T1000 (cell line): ENCODE results near the gene XCR1.
"Not testable (repeated sequence)": the region's sequence is repeated elsewhere in the genome, so short reads cannot be mapped to it uniquely, and the experiment has no call there.

Experiments
- DNase-seq: peaks from one replicate; lab custom pipeline; 2025; ENCODE audit warnings: mixed read lengths; lab: John Stamatoyannopoulos, UW

Gene XCR1

DNA sequence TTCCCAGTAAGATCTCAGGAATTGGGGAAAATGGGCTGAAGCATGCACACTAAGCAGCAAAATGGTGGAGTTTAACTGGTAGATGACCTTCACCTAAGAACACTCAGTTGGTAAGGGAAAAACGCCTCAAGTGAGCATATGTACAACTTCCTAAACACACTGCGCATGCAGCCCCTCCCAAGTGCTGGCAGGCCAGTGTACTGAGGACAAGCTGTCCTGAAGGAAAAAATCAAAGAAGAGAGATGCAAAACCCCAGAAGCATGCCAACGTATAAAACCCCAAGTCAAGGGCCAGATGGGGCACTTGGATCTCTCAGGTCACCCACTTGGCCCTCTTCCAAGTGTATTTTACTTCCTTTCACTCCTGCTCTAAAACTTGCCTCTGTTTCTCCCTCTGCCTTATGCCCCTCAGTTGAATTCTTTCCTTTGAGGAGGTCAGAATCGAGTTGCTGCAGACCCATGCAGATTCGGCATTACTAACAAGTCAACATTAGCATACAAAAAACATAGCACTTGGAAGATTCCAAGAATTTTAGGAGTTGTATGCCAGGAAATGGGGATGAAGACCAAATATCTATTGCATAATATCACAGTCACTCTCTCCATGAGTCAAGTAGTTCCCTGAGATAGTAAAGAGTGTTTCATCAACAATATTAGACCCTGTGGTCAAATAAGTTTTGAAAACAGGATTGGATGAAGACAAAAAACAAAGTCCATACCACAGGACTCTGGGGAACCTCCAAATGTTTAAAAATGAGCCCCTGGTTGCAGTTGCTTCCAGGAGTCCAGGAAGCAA is 20.8 kb downstream of the XCR1 start:
- DNase-seq: peak; percentile 20

DNA sequence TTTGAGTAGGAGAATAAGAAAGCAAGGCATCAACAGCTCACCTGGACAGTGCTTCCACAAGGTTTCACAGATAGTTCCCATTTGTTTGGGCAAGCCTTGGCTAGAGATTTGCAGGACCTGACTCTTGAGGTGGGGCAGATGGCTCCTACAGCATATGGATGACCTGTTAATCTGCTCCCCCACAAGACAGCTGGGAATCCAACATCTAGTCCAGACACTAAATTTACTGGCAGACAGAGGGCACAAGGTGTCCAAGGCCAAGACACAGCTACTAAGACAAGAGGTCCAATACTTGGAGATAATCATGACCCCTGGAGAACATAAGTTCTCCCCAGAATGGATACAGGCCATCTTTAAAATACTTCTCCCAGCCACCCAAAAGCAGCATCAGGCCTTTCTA is 23.6 kb downstream of the XCR1 start:
- DNase-seq: not testable (repeated sequence)

DNA sequence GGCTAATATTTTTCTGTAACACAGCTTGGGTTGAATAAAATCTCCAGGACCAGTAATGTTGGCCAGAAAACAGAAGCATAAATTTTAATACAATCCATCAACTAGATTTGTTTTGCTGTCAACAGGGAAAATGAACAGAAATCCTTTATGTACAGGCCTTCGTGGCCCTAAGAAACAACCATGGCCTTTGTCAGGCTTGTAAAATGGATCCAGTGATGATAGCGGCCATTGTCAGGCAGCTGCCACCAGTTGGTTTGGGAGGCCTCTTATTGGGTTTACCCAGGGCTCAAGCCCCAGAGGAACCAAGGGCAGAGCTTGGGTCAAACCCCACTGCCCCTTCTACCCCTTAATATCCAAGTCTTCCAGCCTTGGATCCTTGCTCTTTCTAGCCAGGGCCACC is 26.1 kb downstream of the XCR1 start:
- DNase-seq: no peak

DNA sequence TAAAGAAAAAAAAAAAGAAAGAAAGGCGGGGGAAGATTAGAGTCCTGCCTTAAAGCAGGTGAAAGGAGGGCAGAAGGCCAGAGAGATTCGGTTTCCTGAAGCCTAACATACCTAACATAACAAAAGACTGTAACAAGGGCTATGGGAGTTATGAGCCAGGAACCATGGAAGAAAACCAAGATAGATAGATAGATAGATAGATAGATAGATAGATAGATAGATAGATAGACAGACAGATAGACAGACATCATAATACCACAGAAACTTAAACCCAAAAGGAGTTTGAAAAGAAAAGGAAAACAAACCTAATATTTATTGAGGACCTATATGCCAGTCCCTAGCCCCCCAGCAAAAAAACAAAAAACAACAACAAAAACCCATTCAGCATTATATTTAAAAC is 29.3 kb downstream of the XCR1 start:
- DNase-seq: no peak

DNA sequence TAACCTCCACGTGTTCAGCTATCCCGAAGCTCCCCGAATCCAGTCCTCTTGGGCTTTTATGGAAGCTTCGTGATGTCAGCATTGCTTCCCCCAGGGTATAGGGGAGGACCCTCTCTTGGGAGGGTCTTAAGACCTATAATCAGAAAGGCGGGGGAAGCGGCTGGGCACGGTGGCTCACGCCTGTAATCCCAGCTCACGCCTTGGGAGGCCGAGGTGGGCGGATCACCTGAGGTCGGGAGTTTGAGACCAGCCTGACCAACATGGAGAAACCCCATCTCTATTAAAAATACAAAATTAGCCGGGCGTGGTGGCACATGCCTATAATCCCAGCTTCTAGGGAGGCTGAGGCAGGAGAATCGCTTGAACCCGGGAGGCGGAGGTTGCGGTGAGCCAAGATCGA is 29.8 kb downstream of the XCR1 start:
- not testable (repeated sequence) for DNase-seq

DNA sequence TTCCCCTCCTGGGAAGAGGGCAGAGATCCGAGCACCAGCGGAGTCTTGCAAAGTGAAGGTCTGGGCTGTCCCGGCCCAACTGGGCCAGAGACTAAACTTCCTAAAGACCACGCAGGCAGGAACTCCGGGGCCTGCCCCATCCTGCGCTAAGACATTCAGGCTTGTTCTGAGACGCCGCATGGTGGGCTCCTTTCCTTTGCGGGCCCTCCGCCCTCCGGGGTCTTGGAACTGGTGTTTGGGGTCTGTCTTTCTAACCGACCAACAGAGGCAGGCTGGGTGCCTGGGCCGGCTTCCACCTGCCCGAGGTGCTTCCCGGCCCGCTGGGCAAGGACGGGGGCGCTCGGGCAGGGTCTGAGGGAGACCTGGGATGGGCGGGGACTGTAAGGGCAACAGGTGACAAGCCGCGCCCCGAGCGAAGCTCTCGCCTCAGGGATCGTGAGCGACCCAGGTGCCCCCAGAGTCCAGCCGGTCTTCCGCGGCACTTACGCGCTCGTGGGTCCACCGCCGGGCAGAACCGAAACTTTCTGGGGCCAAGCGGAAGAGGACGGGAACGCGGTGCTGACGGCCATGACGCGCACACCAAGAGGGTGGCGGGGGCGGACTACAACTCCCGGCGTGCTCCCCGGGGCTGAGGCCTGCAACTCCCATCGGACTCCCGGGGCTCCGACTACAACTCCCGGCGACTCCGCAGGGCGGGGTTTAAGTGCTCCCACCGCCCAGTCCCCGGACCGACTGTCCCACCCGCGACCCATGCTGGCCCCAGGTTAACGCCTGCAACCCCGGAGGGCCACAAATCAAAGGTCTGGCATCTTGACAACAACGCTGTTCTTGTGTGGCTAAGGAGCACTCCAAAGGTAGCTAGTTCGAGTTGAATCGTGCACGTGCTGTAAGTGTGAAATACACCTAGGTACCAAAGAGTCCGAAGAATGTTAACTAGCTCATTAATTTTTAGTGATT is 31.8 kb downstream of the XCR1 start, which contains the start of gene FYCO1:
FYCO1 (minus strand) TSS at position 589 of the 957 bp plus-strand sequence. CDS start 10,914 bp downstream, outside the sequence.
- DNase-seq: peak; percentile 80

DNA sequence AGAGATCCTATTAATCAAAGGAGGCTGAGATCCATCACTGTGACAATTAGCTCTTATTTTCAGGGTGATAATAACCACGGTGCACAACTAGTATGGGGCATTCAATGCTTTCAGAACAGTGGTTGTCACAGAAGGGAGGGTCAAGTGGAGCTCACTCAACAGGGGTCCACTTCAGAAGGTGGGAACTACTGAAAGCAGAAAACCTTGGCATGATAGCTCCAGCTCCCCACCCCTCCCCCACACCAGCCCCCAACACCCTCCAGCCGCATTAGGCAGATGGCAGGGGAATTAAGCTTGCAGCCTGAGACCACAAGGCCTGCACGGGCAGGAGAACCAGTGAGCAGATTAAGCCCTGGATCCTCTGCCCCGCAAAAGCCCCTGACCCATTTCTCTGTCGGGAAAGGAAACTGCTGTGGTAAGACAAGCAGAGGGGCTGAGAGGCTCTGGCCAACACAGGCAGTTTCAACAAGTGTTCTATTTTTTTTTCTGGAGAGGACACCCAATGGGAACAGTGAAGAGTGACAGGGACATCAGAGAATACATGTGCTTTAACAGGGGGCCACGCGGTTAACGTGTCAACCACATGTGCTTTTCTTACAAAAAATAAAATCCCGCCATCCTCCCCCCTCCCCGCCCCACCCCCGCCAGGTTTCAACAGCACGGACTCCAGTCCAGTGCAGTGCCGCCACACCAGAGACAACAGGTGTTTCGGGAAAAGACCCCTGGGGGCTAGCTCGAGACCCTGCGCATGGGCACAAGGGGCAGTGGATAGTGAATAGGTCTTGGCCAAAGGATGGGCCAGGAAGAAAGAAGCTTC is 32.7 kb downstream of the XCR1 start:
- no peak for DNase-seq

DNA sequence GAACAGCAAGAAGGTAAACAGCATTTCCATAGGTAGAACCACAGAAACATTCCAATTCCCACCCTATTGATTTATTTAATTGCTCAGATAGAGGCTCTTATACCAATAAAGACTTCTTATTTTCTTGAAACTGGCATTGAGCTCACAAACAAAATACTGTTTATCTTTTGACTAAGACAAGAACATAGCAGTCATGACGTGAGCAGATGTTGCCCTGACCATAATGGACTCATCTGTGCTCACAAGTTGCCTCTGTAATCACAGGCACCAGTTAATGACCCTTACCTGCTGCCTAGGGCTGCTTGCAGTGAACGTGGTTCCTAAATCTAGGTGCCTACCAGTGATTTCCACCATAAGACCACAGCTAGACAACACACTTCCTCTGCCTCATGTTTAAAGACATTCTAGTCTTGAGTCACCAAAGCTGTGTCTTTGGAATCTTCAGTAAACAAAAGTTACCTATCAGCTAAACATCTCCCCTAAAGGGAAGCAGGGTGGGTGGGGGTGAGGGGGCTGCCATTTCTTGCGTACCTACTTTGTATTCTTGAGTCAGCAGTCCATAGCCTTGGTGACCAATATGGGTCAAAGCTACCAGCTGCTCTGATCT is 33.8 kb downstream of the XCR1 start:
- DNase-seq: no peak

DNA sequence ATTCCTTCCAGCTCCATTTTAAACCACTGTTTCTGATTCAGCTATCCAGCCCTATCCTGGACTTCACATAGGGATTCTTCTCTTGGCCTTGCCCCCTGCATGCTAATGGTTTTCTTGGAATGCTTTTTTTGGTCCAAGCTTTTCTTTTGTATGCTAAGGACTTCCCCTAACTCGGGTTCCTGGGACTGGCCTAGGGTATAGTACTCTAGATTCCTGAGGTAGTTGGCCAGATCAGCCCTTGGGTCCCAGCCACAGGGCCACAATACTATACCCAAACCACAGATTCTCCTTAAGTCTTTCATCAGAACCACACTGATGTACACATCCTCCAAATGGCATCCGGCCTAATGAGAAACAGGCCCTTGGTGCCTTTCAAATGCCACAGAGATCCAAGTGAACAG is 34.5 kb downstream of the XCR1 start:
- DNase-seq: no peak

DNA sequence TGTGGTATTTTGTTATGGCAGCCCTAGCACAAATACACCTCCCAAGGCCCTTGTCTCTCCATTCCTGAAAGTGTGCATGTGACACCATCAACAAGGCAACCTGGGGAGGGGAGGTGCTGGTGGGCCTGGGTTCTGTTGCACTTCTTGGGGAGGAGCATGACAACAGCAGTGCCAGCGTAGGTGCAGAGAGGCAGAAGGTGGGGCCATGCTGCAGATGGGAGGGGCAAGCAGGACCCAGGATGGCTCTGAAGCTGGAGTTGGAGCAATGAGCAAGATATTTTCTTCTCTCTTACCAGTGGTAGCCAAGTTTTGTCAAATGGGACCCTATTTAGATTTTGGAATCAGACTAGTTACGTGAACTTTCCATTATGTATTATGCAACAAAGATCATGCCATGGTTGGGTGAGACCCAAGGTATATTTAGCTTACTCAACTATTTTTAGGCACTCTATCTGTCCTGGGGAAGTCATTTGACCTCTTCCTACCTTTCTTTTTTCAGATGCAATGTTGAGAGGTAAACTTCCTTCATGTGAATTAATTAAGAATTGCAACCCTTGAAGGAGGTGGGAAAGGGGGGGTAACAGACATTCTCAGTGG is 35.1 kb downstream of the XCR1 start:
- no peak for DNase-seq

DNA sequence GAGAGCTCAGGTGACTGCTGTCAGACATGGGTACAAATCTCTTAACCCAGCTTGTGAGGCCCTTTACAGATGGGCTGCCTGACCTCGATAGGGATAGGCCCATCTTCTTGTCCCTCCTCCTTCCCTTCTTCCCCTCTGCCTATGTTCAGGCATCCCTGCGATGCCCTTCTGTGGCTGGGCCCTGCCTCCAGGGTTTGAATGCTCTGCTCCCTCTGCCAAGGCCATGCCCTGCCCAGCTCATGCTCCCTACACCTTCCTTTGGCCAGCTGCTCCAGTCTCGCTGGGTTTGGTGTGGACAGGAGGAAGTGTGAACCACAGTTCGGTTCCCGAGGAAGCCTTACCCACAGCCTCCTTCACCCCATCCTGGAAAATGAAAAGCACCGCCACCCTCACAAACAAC is 35.9 kb downstream of the XCR1 start:
- DNase-seq: no peak

DNA sequence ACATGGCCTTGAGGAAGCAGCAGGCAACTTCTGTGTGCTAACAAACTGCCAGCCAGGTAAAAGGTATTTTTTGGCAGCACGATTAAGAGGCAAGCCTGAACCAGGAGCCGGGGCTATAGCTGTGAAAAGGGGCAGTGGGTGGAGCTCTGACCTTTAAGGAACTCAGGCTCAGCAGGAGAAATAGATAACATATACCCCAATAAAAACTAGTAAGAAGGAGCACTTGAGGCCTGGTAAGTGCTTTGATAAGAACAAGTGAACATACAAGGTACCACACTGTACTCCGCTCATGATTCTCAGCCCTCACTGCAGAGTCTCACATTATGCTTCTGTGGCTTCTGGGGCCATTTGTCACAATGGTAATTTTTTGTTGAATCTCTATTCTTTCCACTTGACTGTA is 37.1 kb downstream of the XCR1 start:
- no peak for DNase-seq

DNA sequence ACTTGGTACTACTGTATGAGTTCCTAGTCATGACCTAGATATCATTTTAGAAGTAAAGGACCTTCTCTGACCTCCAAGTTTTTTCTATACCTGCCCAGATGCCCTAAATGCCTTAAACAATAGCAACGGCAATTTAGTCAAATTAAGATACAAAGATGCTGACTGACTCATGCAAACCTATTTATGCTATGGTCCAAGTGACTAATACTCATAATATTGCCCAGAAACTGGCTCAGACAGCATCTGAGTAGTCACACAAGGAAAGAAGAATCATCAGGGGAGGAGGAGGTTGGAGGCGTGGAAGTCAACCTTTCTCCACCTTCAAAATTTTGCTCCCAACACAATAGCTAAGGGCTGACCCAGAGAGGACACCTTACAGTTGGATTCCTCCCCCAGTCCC is 38.5 kb downstream of the XCR1 start:
- DNase-seq: peak; percentile 12

DNA sequence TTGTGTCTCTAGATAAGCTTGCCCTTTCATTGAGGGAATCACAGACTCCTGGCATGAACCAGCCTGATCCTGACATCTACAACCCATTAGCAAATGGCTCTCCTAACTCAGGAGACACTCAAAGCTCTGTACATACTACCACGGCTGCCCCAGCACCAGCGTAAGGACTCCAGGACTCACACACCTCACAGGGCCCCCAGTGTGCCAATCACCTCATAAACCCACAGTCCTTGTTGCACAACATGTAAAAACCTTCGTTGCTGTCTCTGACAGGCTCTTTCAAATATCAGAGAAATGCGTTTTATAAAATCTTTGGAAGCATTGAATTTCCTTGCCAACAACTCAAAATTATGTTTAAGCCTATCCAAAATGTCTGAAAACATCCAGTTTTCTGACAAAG is 38.9 kb downstream of the XCR1 start:
- no peak for DNase-seq

DNA sequence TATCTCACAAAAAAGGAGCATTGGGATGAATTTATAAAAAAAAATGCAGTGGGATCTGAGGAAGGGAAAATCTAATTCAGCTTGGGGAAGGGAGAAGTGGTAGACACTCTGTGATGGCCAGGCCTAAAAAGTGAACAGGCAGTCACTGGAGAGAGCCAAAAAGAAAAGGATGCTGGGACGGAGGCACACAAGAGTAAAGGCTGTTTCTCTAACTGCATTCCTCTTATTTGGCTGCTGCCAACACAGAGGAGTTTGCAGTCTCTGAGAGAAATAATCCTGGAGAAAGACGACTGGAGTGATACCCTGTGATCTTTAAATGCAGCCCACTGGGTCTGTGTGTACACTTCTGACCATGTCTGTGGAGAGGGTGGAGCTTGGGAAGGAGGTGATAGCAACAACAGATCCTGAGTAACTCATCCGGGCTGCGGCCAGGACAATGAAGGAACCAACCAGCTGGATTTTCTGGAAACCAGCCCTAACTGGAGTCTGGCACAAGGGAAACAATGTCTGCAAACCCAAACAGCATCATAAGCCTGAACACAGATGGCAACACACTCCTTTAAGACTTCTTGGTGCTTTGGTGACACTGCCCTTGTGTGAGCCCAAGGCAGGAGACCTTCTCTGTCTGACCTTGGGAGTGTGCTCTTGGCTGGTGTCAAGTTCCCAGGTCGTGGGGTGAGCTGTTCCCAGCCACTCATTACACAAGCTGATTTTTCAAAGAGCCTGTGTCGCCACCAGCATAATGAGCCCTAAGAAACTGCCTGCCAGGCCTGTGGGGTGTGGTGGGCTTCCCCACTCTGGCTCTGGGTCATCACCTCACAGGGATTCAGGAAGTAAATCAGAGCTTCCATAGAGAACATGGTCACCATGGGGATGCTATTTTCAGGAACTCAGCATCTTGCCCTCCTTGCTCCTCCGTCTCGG is 39.7 kb downstream of the XCR1 start:
- no peak for DNase-seq

DNA sequence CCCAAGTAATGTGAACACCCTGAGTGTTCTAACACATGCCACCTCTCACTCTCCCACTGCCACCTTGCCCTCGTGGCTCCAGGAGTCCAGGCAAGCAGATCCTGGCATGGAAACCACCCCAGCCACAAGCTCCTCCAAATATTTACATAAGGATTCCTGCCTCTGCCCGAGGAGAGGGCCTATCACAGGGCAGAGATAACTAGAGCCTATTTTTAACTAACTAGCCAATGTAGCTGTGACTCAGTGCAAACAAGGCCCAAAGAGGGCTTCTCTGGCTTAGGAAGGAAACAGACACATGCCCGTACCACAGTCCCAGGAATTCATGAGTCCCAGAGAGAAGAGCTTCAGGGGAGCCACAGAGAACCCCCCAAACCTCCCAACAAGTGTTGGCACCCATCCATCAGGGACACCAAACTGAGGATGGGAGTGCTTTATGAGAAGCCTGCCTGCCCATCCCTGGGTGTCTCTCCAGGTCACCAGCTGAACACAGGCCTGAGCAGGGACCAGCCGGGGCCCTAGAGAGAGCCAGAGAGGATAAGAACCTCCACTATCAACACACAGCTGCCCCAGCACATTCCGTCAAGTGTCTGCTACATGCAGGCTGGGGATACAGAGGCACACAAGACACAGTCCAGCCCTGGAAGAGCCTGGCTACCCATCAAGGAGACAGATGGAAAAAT is 40.8 kb downstream of the XCR1 start:
- peak; percentile 10 for DNase-seq

DNA sequence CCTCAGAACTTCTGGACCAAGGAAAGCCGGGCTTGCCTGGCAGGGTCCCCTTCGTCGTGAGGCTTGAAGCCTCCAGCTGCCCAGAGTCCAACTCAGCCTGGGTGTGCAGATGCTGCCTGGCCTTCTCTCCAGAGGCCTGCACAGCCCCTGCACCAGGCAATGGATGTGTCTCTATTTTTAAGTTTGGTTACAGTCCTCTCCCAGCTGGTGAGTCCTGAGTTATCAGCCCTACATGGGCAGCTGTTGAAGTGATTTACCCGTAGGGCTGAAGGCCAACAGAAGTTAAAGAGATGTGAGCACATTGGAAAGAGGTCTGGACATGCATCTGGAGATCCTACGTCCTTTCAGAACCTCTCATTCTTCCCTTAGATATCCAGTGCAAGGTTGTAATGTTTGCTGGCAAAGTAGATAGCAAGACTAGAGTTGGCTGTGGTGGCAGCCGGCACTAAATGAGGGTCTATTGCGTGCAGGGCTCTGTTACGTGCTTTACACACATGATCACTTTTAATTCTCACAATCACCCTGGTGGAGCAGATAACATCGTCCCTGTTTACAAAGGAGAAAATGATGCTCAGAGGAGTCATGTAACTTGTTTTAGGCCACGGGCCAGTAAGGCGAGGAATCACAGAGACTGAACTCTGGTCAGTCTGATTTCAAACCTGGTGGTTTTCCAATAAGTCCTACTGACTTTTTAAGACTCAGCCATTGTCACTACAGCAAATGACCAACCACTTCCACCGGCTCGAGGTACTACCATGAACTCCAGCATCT is 41.6 kb downstream of the XCR1 start:
- DNase-seq: no peak
